Left renal pelvis (tissue), 4 donors: Measurements from ENCODE around the gene UTP18. TPM values are rescaled to one million over a fixed set of nuclear protein-coding genes. Genes with fewer than 3 reads are reported as not detected.
"Not testable (repeated sequence)": the region's sequence is repeated elsewhere in the genome, so short reads cannot be mapped to it uniquely, and the experiment has no call there.

Experiments
- DNase-seq, 4 donors: peaks; one replicate each; pipeline ENCODE4 v3.0.0-alpha.2; 2013; ENCODE audit warnings: low read depth in 4 of 4, low spot score in 3 of 4
- polyA plus RNA-seq, 4 donors: library from polyadenylated mRNA; unstranded; fragments of 120-200 nt; gene quantifications; one replicate each; pipeline ENCODE4 v1.2.1, GENCODE V29; 2013; ENCODE audit not compliant: insufficient read length in 4 of 4

UTP18 gene
- polyA plus RNA-seq, 4 donors, result 40.1 to 65.2 (median 54.0) TPM

GRCh38 chr17:51325471-51325870 lies 65.1 kb downstream of the UTP18 start:
- no peak for DNase-seq

- DNase-seq, result not testable (repeated sequence)
Observed at GRCh38 chr17:51330861-51331503, 70.6 kb downstream of the UTP18 start.

- no peak for DNase-seq
Observed at GRCh38 chr17:51335006-51335590, 74.8 kb downstream of the UTP18 start.

GRCh38 chr17:51335883-51336822 lies 75.8 kb downstream of the UTP18 start:
- DNase-seq, result no peak

GRCh38 chr17:51341457-51341856 lies 81.1 kb downstream of the UTP18 start:
- no peak for DNase-seq

GRCh38 chr17:51342257-51342656 lies 81.9 kb downstream of the UTP18 start:
- DNase-seq, result no peak

- DNase-seq, result no peak
Observed at GRCh38 chr17:51344532-51344931, 84.2 kb downstream of the UTP18 start.

GRCh38 chr17:51346218-51346982 lies 86.1 kb downstream of the UTP18 start:
- no peak for DNase-seq

Other genes with a start within 250 kb of the UTP18 start
- 100 to 1,000 TPM; 110 to 128 (median 112) TPM for gene SPAG9, start 139.7 kb upstream of the UTP18 start, polyA plus RNA-seq
- gene NME1, start 107.0 kb upstream of the UTP18 start, polyA plus RNA-seq, result 10 to 100 TPM; 56.5 to 74.0 (median 68.6) TPM
- 100 to 1,000 TPM; 237 to 260 (median 254) TPM for gene NME2, start 94.1 kb upstream of the UTP18 start, polyA plus RNA-seq
- 10 to 100 TPM; 37.6 to 56.7 (median 54.1) TPM for gene MBTD1, start 497 bp upstream of the UTP18 start, polyA plus RNA-seq